ENCODE measurements around the gene ITPKA. TPM values are rescaled to one million over a fixed set of nuclear protein-coding genes. Genes with fewer than 3 reads are reported as not detected.
A peak's percentile ranks its signal among the peaks of the same experiment; 100 is the strongest.

Gene ITPKA
- total RNA-seq, 1 experiment from 2014 or later = 4.3 TPM

GRCh38 chr15:41476416-41477048, 17.1 kb upstream of the ITPKA start:
- intact Hi-C loops (cut with micrococcal nuclease; ENCODE audit: unreplicated experiment) = no loop called here
- ChIA-PET CTCF (no interaction called here), POLR2A (ENCODE audit: low non-redundant PET) (no interaction called here)
- DNase-seq (ENCODE audit: low spot score) = no peak
- Histone ChIP-seq H3K27ac (ENCODE audit: low read depth, low read length, poor library complexity, severe bottlenecking) (no peak overlapping the region), H3K9me3 (ENCODE audit: low read depth, low read length, poor library complexity, severe bottlenecking) (no peaks in the 10 kb centered on the region), H3K4me1 (ENCODE audit: insufficient read depth, low read length, poor library complexity, severe bottlenecking) (no peaks in the 10 kb centered on the region), H3K27me3 (replicated peaks; ENCODE audit: insufficient read depth, low read depth, low read length, poor library complexity) (no peaks in the 10 kb centered on the region), H3K4me3 (ENCODE audit: low read depth, low read length, poor library complexity, severe bottlenecking) (no peak overlapping the region), H3K36me3 (ENCODE audit: insufficient read depth, low read length, poor library complexity, severe bottlenecking) (peaks cover 74% of the 10 kb centered on the region)
- no TSS peak for BruUV-seq (replicated peaks)
- TF ChIP-seq EZH2 (IDR thresholded peaks at IDR 0.05; ENCODE audit: borderline replicate concordance, low read depth, low read length, poor library complexity, severe bottlenecking) (no peak), CTCF (conservative IDR thresholded peaks at IDR 0.05; ENCODE audit: low read depth, low read length) (no peak)

GRCh38 chr15:41480396-41481140, 13.1 kb upstream of the ITPKA start:
- Histone ChIP-seq H3K27ac (ENCODE audit: low read depth, low read length, poor library complexity, severe bottlenecking) (no peak overlapping the region), H3K9me3 (ENCODE audit: low read depth, low read length, poor library complexity, severe bottlenecking) (no peaks in the 10 kb centered on the region), H3K27me3 (replicated peaks; ENCODE audit: insufficient read depth, low read depth, low read length, poor library complexity) (no peaks in the 10 kb centered on the region), H3K4me1 (ENCODE audit: insufficient read depth, low read length, poor library complexity, severe bottlenecking) (no peaks in the 10 kb centered on the region), H3K4me3 (ENCODE audit: low read depth, low read length, poor library complexity, severe bottlenecking) (no peak overlapping the region), H3K36me3 (ENCODE audit: insufficient read depth, low read length, poor library complexity, severe bottlenecking) (peaks cover 54% of the 10 kb centered on the region)
- TF ChIP-seq EZH2 (IDR thresholded peaks at IDR 0.05; ENCODE audit: borderline replicate concordance, low read depth, low read length, poor library complexity, severe bottlenecking) = no peak
- no peak for TF ChIP-seq CTCF (conservative IDR thresholded peaks at IDR 0.05; ENCODE audit: low read depth, low read length)
- BruUV-seq (replicated peaks) = no TSS peak
- POLR2A ChIA-PET (ENCODE audit: low non-redundant PET) = no interaction called here
- CTCF ChIA-PET = no interaction called here
- no peak for DNase-seq (ENCODE audit: low spot score)
- intact Hi-C loops (cut with micrococcal nuclease; ENCODE audit: unreplicated experiment) = no loop called here

DNA sequence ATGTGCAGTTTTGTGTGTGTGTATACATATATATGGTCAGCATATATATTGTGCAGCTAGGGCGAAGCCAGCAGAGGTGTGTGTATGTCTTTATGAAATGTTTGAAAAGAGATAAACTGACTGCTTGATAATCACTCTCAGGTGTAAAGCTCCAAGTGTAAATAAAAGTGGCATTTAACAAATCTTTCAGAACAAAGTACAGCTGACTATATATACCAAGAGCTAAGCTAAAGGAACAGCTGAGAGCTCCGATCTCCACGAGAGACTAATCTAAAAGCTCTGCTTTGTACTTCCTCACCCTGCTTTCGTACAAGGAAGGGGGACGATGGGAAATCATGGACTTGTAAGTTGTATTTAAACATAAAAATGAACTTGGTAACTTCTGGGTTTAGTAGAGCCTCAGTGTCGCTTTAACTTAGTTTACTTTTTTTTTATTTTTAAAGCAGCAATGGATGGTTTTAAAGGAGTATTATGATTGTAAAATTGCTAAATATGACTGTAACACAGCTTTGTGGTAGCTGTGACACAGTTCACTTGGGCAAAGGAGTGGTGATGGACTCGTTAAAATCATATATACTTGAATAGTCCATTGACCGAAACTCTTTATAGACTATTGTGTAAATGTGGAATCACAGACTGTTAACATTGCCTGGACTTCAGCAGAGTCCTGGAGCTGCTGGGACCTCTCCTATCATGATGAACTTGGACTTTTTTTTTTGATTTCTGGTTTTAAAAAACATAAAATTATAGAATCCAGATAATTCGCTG, 11.4 kb upstream of the ITPKA start:
- ChIA-PET POLR2A (ENCODE audit: low non-redundant PET) (interaction anchor here (0.7 kb wide), 1 partner anchor 44 kb away, joined by 5 read pairs; no protein-coding TSS in a partner anchor), CTCF (no interaction called here)
- Histone ChIP-seq H3K27me3 (replicated peaks; ENCODE audit: insufficient read depth, low read depth, low read length, poor library complexity) (no peaks in the 10 kb centered on the region), H3K36me3 (ENCODE audit: insufficient read depth, low read length, poor library complexity, severe bottlenecking) (peaks cover 37% of the 10 kb centered on the region), H3K4me1 (ENCODE audit: insufficient read depth, low read length, poor library complexity, severe bottlenecking) (no peaks in the 10 kb centered on the region), H3K4me3 (ENCODE audit: low read depth, low read length, poor library complexity, severe bottlenecking) (no peak overlapping the region), H3K9me3 (ENCODE audit: low read depth, low read length, poor library complexity, severe bottlenecking) (no peaks in the 10 kb centered on the region), H3K27ac (ENCODE audit: low read depth, low read length, poor library complexity, severe bottlenecking) (no peak overlapping the region)
- DNase-seq (ENCODE audit: low spot score) = no peak
- intact Hi-C loops (cut with micrococcal nuclease; ENCODE audit: unreplicated experiment) = no loop called here
- TF ChIP-seq EZH2 (IDR thresholded peaks at IDR 0.05; ENCODE audit: borderline replicate concordance, low read depth, low read length, poor library complexity, severe bottlenecking) (no peak), CTCF (conservative IDR thresholded peaks at IDR 0.05; ENCODE audit: low read depth, low read length) (no peak)
- BruUV-seq (replicated peaks) = TSS peak; percentile 56
